HG02798 (cell line): ENCODE measurements around the gene SRPX2.

Source experiments
- ATAC-seq: cut with Tn5 transposase; IDR thresholded peaks from one replicate; pipeline ENCODE4 v1.9.1; 2021; ENCODE audit warnings: mild to moderate bottlenecking; ENCODE audit not compliant: unreplicated experiment, poor library complexity

SRPX2 gene

GRCh38 chrX:100648458-100649417, 4.7 kb downstream of the SRPX2 start:
- ATAC-seq = no peak

- no peak for ATAC-seq
Measured at GRCh38 chrX:100649550-100650356, 5.8 kb downstream of the SRPX2 start.

GRCh38 chrX:100650841-100651240, 6.8 kb downstream of the SRPX2 start:
- no peak for ATAC-seq

- no peak for ATAC-seq
Measured at GRCh38 chrX:100652266-100652665, 8.3 kb downstream of the SRPX2 start.

GRCh38 chrX:100654261-100654660, 10.3 kb downstream of the SRPX2 start:
- ATAC-seq = no peak

GRCh38 chrX:100658941-100659381, 15.0 kb downstream of the SRPX2 start:
- no peak for ATAC-seq

- ATAC-seq = no peak
Measured at GRCh38 chrX:100659431-100660137, 15.6 kb downstream of the SRPX2 start.

GRCh38 chrX:100662170-100662569, 18.2 kb downstream of the SRPX2 start:
- no peak for ATAC-seq

- no peak for ATAC-seq
Measured at GRCh38 chrX:100662796-100663195, 18.8 kb downstream of the SRPX2 start.

GRCh38 chrX:100663642-100664041, 19.6 kb downstream of the SRPX2 start:
- ATAC-seq = no peak

GRCh38 chrX:100672966-100673365, 29.0 kb downstream of the SRPX2 start:
- no peak for ATAC-seq

GRCh38 chrX:100673397-100673953, 29.5 kb downstream of the SRPX2 start:
- ATAC-seq = no peak

- ATAC-seq = no peak
Measured at GRCh38 chrX:100674705-100675104, 30.7 kb downstream of the SRPX2 start.

GRCh38 chrX:100677611-100678181, 33.7 kb downstream of the SRPX2 start:
- ATAC-seq = no peak

GRCh38 chrX:100680756-100681155, 36.8 kb downstream of the SRPX2 start:
- ATAC-seq = no peak

- ATAC-seq = no peak
Measured at GRCh38 chrX:100681599-100681998, 37.6 kb downstream of the SRPX2 start.

GRCh38 chrX:100682939-100683338, 38.9 kb downstream of the SRPX2 start:
- ATAC-seq = no peak

GRCh38 chrX:100685284-100685996, 41.4 kb downstream of the SRPX2 start:
- ATAC-seq = peak; percentile 77

- ATAC-seq = no peak
Measured at GRCh38 chrX:100685997-100686305, 42.0 kb downstream of the SRPX2 start.
